IPS DF 4.7 (cell line): ENCODE results near the gene TIMM13.

ENCODE experiments used
- DNase-seq: peaks from one replicate; pipeline ENCODE4 v3.0.0-alpha.2; 2013; ENCODE audit warnings: low spot score; ENCODE audit errors: extremely low read depth

The TIMM13 gene

DNA sequence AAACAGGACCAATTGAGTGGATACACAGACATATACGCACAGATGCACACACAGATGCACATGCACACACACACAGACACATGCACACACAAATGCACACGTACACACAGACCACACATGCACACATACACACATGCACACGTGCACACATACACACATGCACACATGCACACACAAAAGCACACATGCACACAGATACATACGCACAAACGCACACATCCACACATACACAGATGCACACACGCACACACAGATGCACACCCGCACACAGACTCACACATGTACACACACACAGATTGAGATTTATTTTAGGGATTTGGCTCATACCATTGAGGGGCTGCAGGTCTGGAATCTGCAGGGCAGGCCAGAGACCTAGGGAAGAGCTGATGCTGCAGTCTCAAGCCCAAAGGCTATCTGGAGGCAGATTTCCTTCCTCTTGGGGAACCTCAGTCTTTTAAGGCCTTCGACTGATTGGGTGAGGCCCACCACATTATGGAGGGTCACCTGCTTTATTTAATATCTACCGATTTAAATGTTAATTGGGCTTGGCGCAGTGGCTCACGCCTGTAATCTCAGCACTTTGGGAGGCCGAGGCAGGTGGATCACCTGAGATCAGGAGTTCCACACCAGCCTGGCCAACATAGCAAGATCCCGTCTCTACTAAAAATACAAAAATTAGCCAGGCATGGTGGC is 44.7 kb downstream of the TIMM13 start:
- no peak for DNase-seq

GRCh38 chr19:2381148-2381820 is 46.1 kb downstream of the TIMM13 start:
- DNase-seq = no peak

GRCh38 chr19:2380567-2380966 is 46.8 kb downstream of the TIMM13 start:
- no peak for DNase-seq

DNA sequence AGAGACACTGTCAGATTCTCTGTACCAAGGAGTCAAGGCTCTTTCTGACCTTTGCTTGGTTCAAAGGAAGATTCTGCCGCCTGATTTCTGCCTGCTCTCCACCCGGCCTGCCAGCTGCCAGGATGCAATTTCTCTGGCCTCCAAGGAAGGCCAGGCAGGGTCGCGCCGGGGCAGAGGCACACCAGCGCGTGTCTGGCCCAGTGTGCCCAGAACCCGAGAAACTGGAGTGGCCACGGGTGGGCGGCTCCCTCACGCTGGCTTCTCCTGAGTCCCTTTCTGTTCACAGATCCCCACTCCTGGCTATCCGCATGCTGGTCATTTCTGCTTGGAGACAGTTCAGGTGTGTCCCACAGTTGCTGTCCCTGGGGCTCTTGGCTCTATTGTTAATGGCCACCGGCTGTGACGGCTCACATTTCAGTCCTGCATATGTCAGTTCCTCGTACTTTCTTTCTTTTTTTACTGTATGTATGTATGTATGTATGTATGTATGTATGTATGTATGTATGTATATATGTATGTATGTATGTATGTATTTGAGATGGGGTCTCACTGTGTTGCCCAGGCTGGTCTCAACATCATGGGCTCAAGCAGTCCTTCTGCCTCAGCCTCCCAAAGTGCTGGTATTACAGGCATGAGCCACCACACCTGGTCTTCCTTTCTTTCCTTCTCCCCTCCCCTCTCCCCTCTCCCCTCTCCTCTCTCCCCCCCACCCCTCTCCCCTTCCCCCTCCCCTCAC is 50.4 kb downstream of the TIMM13 start:
- DNase-seq = no peak
